ENCODE results near the gene ANKRD16.
"Not testable (repeated sequence)": the region's sequence is repeated elsewhere in the genome, so short reads cannot be mapped to it uniquely, and the experiment has no call there.

The ANKRD16 gene
- total RNA-seq = 0.74 to 6.8 (median 2.1) reads per million in 17 experiments

DNA sequence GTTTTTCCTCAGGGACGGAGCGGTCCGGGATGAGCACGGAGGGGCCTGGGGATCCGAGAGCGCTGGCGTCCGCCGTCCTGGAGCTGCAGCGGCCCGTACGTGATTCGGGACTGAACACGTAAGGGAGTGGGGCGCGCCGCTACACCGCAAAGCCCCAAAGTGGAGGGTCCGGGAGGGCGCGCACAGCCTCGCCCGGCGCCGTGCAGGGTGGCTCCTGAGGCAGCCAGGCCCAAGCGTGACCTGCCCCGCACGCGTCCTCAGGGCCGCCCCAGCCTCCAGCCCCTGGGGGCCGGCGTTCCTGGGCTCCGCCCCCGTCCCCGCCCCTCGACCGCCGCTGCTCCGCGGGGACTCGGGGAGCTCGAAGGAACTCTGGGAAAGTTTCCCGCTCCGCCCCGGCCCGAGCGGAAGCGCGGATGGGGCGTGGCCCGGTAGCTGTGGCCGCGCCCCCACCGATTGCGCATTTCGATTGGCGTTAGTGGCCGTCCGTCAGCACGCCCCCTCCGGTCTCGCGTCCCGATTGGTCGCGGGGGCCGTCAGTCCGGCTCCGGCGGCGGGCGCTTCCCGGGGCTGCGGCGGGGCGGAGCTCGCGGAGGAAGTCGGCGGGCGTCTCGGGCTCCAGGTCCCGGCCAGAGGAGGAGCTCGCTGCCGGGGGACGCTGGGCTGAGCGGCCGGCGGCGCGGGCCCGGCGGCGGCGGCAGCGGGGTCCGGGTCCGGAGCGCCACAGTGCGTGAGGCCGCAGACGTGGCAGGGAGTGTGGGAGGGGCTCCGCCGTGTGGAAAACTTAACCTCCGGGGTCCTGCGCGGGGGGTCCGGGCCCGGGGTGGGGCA lies at the start of gene ANKRD16, which contains the start of gene FBH1:
Gene ANKRD16 (minus strand): TSS at position 270 of the 828 bp plus-strand sequence. CDS start 539 bp downstream, outside the sequence.
Gene FBH1 (plus strand): TSS at position 620 of the 828 bp plus-strand sequence. CDS start 103 bp downstream, at position 723.
- DNase-seq = peak; percentile 99 to 100 (median 100)

DNA sequence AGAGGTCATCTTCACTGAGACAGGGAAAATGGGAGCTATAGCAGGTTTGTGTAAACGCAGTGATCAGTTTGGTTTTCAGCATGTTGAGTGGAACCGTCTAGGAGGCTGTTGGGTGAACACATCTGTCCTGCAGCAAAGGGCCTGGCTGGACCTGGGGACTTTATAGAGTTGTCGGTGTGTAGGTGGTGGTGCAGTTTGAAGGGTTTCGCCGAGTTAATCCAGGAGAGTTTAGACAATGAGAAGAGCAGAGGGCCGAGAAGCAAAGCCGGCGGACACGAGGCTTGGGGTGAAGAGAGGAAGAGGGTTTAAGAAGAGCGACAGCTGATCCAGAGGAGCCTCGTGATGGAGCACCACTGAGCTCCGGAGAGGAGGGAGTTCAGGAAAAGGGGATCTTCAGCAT lies 48.6 kb upstream of the ANKRD16 start:
- no peak for DNase-seq

DNA sequence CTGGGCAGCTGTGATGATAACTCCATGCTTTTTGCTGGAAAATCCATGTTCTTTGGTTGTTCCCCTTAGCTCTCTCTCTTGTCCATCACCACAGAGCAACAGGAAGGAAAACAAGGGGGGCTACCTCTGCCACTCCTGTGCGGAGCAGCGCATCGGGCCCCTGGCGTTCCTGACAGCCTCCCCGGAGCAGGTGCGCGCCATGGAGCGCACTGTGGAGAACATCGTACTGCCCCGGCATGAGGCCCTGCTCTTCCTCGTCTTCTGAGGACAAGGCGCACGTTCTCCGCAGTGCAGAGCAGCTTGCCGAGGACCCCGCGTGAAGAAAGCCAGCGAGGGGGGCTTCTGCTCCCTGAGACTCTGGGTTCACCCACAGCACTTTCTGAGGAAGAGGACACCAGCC lies 47.3 kb upstream of the ANKRD16 start:
- DNase-seq = no peak

DNA sequence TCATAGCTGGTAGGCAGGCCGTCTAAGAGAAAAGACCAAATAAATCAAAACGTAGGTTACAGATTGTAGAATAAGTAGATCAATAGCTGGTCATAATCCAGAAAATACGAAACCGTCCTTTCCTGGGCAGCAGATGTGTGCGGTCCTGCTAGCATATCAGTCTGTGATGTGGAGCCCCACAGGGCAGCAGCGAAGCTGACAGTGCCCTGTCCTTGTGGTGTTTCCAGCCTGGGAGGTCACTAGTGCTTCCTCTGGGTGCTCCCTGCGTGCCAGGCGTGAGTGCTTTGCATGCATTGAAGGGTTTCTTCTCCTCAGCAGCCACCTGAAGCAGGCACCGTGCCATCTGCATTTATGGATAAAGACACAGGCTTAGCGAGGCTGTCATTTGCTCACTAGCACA lies 45.9 kb upstream of the ANKRD16 start:
- DNase-seq = no peak

DNA sequence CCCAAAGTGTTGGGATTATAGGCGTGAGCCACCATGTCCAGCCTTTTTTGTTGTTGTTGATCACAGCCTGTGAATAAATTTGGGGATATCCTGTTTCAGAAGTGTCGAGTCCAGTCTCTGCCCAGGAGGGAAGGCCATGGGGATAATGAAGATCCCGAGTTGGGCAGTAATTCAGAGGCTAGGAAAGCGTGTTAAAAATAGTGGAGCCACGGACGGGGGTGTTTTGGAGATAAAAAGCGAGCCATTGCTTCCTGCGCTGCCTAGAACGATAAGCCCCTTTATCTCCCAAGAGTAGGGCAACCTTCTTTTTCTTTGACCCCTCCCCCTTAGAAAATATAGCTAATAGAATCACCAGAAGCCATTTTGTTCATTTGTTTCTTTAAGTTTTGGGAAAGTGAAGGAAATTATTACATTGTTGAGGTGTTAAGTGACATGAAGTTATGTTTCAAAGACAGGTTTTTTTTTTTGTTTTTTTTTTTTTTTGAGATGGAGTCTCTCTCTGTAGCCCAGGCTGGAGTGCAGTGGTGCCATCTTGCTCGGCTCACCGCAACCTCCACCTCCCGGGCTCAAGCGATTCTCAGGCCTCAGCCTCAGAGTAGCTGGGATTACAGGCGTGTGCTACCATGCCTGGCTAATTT lies 44.3 kb upstream of the ANKRD16 start:
- DNase-seq = no peak

DNA sequence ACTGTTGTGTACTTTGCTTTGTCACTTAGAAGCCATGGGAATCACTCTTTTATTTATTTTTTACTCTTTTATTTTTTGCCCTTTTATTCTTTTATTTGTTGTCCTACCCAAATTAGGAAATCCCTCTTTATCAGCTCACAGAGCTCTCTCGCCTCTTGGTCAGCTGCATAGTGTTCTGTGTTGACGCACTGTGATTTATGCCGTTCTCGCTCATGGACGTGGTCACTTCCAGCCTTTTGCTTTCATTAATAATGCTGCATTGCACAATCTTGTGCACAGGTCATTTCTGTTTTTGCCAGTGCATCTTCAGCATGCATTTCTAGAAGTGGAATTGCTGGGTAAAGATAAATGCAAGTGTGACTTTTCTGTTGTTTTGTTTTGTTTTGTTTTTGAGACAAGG lies 42.7 kb upstream of the ANKRD16 start:
- peak in 1 of 4 experiments; percentile 6 for DNase-seq

DNA sequence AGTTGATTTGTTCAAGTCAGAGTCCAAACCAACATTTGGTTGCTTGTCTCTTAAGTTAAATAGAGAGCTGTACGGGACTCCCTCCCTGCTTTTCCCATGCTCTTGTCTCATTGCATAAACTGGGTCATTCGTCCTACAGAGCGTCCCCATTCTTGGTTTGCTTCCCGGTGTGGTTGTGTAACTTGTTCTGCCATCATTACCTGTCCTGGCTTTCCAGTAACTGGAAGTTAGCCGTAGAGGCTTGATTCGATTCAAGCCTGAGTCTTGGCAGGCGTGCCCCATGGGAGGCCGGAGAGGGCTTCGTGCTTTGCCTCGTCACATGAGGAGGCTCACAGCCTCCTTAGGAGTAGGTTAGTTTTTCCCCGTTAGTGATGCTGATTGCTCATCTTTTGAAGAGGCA lies 40.6 kb upstream of the ANKRD16 start:
- no peak for DNase-seq

DNA sequence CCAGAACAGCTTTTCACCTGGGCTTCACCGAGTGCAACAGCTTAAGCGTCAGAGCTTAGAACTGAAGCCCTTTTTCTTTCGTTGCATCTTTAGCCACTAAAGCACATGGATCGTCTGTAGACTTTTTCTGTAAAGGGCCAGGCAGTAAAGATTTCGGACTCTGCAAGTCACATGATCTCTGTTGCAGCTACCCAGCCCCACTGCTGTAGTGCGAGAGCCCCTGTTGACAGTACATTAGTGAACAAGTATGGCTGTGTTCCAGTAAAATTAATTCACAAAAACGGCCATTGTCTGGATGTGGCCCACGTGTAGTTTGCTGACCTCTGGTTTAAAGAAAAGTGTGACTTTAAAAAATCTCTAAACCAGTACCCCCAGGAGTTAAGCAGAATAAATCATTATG lies 39.7 kb upstream of the ANKRD16 start:
- DNase-seq = no peak

DNA sequence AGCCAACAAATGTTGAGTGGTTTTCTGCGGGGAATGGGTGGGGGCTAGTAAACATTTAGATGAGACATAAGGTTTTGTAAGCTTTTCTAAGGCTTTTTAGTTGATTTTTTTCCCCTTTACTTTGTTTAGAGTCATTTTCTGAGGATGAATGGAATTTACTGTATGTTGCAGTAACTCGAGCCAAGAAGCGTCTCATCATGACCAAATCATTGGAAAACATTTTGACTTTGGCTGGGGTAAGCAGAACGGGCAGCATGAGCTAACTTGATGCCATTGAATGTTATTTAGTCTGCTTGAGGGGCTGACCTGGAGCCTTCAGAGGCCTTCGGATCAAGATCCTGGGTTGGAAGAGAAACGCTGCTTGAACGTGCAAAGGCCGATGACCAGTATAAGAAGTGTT lies 37.6 kb upstream of the ANKRD16 start:
- DNase-seq = no peak

DNA sequence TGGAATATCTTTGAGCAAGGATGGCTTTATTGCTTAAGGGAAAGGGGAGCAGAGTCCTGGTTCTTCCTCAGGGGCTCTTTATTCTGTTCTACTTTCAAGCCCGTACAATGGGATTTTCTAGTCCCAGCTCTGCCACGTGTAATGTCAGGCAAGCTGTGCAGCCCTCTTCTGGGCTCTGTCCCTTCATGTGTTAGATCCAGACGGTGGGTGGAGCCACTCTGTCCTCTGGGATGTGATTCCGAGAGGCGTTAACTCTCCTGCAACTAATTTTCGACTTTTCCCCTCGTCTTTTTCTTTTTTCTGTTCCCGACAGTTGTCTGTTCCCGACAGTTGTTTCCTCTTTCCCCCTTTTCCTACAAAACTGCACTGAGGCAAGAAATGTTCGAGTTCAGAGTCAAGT lies 35.2 kb upstream of the ANKRD16 start:
- no peak for DNase-seq

DNA sequence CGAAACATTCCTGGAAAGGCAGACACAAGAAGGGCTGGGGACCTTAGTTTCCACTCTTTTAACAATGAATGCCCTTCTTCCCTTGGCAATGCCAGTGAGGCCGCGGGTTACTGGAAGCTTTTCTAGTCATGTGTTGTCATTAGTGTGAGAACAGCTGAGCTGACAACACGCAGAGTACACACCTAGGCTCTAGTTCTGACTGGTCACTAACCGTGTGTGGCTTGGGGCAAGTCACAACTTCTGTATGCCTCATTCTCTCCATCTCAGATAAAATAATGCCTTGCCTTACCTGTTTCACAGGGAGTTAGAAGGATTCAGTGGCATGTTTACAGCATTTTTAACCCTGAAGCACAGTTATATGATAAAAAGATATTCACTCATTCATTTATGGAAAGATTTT lies 32.1 kb upstream of the ANKRD16 start:
- no peak for DNase-seq

DNA sequence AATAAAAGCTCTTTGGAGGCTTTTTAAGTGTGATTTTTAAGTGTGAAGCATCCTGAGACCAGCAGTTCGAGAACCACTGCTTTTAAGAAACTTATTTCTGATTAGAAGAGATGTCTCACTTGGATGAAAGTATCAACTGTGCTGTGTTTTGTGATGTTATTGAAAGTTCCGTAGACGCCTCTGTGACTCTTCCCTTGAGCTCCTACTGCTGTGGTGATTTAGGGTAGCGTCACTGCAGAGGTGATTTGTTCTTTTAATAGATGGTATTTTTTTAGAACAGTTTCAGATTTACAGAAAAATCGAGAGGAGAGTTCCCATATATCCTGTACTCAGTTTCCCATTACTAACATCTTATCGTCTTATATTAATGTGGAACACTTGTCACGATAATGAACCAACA lies 29.9 kb upstream of the ANKRD16 start:
- no peak for DNase-seq

DNA sequence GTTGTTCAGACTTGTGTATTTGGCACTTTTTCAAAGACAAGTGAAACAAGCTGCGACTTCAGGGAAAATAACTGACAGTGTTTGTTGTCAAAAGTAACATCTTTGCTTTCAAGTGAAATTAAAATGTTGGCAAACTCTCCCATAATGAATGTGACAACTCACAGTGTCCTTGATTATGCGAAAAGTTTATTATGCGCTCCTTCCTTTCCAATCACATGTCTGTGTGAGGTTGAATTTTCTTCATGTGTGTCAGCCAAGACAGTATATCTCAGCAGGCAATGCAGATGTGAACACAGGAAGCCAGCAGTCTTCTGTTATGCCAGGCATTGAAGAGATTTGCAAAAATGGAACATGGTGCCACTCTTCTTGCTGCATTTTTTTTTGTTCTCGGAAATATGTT lies 29.1 kb upstream of the ANKRD16 start:
- no peak for DNase-seq

DNA sequence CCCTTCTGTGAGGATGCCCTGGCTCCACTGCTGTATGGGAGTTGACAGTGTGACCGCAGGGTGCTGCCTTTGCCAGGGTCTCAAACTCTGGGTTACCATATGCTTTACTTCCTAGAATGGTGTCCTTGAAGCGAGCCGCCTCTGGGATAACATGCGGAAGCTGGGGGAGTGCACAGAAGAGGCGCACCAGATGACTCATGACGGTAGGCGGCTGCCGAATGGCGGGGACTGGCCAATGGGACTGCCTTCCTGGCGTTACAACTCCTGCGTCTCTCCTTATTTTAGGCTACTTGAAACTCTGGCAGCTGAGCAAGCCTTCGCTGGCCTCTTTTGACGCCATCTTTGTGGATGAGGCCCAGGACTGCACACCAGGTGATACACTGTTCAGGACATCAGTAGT lies 27.6 kb upstream of the ANKRD16 start:
- DNase-seq = no peak

DNA sequence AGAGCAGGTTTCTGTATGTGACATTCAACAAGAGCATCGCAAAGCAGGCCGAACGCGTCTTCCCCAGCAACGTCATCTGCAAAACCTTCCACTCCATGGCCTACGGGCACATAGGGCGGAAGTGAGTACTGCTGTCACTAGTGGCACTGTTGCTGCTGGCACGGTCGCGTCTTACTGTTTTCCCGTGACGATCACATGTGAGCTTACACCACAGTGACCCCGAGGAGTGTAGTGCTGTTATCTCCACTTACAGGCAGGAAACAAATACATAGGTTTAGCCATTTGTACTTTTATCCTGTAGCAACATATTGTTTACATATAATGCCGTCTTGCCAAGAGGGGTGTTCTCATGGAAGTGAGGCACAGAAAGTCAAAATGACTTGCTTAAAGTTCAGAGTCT lies 25.8 kb upstream of the ANKRD16 start:
- DNase-seq = no peak

DNA sequence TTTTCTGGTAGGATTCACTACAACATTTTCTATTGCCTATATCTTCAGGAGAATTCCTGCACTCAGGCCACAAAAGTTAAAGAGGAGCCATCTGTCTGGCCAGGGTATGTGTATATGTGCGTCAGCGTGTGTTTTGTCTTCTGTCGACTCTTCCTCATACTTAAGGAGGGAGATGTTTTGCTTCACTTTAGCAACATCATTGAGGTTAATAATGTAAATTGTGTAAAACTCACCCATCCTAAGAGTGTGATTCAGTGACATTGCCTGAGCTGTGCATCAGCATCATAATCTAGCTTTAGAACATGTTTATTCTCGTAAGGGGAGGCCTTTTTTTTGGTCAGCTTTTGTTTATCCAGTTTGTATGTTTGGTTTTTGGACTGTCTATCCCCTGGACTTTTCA lies 24.0 kb upstream of the ANKRD16 start:
- no peak for DNase-seq

DNA sequence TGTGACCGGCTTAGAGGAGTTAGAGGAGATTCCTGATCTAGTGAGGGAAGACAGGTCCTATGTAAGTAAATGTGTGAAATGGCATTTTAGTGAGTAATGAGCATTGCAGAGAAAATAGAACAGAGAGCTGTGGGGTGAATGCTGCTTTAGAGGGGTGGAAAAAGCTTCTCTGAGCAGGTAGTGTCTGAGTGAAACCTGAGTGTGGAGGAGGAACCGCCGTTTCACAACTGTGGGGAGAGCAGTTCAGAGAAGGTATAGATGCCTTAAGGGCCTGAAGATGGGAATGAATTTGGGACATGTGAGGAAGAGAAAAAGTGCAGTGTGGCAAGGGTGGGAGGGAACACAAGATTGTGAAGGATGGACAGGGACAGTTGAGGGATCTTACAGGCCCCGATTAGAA lies 22.0 kb upstream of the ANKRD16 start:
- no peak for DNase-seq

DNA sequence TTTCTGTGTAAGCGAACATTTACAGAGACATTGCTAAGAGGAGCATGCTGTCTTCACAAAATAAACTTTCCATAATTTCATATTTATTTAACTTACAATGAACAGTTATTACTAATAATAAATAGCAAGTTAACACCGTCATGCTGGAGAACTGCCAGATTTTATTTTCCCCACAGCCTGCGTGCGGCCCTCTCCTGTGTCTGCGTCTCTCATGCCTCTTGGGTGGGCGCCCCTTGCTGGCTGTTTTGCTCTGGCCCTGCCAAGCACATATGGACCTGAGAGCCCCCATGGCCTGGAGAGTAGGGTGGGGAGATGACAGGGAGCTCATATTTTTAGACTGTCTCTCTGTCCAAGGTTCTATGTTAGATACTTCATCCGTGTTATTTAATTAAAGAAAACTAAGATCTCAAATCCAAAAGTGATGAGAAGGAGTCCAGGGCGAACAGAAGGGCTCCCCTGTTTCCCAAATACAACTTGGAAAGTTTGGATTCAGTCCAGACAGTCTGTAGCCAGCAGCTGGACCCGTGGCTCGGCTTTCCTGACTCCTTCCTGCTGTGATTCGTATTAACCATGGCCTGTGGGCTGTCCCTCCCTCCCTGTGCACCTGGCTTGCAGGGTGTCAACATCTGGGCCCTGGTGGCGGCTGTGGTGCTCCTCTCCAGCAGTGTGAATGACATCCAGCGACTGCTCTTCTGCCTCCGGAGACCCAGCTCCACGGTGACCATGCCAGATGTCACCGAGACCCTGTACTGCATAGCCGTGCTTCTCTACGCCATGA lies 20.8 kb upstream of the ANKRD16 start:
- no peak for DNase-seq

DNA sequence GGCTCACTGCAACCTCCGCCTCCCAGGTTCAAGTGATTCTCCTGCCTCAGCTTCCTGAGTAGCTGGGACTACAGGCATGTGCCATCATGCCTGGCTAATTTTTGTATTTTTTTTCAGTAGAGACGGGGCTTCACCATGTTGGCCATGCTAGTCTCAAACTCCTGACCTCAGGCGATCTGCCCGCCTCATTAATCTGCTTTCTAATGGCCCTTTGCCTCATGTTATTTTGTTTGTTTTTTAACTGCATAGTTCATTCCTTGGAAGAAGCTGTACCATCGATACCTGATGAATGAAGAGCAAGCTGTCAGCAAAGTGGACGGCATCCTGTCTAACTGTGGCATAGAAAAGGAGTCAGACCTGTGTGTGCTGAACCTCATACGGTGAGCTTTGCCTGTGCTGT lies 19.0 kb upstream of the ANKRD16 start:
- not testable (repeated sequence) for DNase-seq

DNA sequence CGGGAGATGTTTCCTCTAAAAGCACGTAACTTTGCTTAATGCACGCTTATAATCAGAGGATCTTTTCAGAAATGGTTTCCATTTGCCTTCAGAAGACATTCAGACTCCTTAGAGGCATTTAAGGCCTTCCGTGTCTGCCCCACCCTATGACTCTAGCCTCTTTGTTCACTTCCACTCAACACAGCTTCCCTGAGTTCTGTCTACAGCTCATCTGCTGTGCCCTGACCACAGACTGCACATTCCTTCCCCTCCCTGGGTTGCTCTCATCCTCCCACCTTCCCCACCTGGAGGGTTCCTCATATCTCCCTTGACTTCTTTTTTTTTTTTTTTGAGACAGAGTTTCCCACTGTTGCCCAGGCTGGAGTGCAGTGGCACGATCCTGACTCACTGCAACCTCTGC lies 17.0 kb upstream of the ANKRD16 start:
- DNase-seq = no peak

DNA sequence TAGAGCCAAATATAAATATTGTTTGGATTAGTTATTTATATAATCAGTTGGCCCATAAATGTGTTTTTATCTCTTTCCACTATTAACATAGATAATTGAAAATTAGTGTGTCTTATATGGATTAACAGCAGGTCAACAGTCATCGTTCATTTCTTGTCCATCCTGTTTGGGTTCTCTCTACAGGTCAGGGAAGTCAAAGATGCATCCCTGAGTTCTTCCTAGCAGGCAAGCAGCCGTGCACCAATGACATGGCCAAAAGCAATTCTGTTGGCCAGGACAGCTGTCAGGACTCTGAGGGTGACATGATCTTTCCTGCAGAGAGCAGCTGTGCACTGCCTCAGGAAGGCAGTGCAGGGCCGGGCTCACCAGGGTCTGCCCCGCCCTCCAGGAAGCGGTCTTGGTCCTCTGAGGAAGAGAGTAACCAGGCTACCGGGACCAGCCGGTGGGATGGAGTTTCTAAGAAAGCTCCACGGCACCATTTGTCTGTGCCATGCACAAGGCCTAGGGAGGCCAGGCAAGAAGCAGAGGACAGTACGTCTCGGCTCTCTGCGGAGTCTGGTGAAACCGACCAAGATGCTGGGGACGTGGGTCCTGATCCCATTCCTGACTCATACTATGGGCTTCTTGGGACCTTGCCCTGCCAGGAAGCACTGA lies 16.3 kb upstream of the ANKRD16 start:
- DNase-seq = no peak

DNA sequence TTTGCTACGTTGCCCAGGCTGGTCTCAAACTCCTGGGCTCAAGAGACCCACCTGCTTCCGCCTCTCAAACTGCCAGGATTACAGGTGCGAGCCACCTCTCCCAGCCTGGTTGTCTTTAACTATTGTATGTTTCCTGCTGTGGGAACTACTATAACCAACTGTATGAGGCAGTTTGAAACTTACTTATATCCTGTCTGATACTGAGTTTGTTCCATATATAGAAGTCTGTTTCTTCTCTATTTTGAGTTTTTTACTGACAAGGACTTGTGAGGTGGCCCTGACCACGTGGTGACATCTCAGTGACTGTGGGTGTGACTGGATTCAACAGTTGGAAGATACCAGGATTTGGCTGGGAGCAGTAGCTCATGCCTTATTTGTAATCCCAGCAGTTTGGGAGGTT lies 14.5 kb upstream of the ANKRD16 start:
- peak in 2 of 4 experiments; percentile 18 to 45 for DNase-seq

DNA sequence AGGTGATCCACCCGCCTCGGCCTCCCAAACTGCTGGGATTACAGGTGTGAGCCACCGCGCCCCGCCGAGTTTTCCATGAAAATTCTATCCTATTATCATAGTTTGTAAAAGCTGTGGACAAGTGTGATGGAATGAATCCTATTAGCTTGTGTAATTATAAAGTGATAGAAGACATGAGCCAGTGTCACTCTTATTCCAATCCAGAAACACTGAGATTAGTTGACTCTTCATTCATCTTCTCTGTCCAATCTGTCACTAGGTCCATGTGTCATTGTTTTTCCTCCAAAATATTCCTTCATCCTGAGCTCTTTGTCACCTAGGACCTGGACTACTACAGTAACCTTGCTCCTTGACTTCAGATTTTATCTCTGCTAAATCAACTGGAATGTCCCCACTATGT lies 13.9 kb upstream of the ANKRD16 start:
- DNase-seq = no peak
